Left ventricle myocardium inferior (tissue), 1 donor: ENCODE measurements around the gene HNRNPUL1. TPM values are rescaled to one million over a fixed set of nuclear protein-coding genes. Genes with fewer than 3 reads are reported as not detected.

Source experiments
- DNase-seq: peaks from one replicate; pipeline ENCODE4 v3.0.0-alpha.2; 2020
- H3K27ac ChIP-seq: fragments of 200-600 bp; replicated peaks from 2 replicates; pipeline ENCODE4 v1.8.0; 2021
- H3K27me3 ChIP-seq: fragments of 200-600 bp; 2 replicates; pipeline ENCODE4 v1.8.0; 2021; ENCODE audit warnings: low read depth
- H3K36me3 ChIP-seq: fragments of 200-600 bp; 2 replicates; pipeline ENCODE4 v1.8.0; 2021
- H3K4me1 ChIP-seq: fragments of 200-600 bp; 2 replicates; pipeline ENCODE4 v1.8.0; 2021
- H3K4me3 ChIP-seq: fragments of 200-600 bp; 2 replicates; pipeline ENCODE4 v1.8.0; 2021; ENCODE audit warnings: mild to moderate bottlenecking, moderate library complexity
- H3K9me3 ChIP-seq: fragments of 200-600 bp; replicated peaks from 2 replicates; pipeline ENCODE4 v1.8.0; 2021
- intact Hi-C: fragments of 100-400 bp; cut with micrococcal nuclease; formaldehyde crosslinking; loops from one replicate; pipeline ENCODE4 v1.11.0; 2022
- total RNA-seq: library from RNA; stranded (reverse); fragmentation: NEBNext Ultra II Directional; extraction: Animal tissue kit (Norgen Biotek cat#: 25700); gene quantifications from one replicate; pipeline ENCODE4 v1.2.1, GENCODE V29; 2021
- TF ChIP-seq, protein P1 (sequence below): fragments of 200-600 bp; IDR thresholded peaks from 2 replicates; pipeline ENCODE4 v1.8.0; 2021; ENCODE audit warnings: antibody characterized with exemption, mild to moderate bottlenecking, borderline replicate concordance
- donor health status: DM: no; HTN: yes; CAD: no; lungs with severe emphysema.

The HNRNPUL1 gene
- total RNA-seq, 1 donor from 2014 or later, result 103 TPM

DNA sequence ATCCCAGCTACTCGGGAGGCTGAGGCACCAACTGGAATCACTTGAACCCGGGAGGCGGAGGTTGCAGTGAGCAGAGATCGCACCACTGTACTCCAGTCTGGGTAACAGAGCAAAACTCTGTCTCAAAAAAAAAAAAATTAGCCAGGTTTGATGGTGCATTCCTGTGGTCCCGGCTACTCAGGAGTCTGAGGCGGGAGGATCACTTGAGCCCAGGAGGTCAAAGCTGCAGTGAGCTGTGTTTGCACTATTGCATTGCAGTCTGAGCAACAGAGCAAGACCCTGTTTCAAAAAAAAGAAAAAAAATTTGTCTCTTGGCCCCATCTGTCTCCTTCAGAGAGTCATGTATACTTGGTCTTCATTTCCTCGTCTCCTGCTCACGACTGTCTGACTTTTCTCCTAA, 47.4 kb downstream of the HNRNPUL1 start:
- Histone ChIP-seq H3K9me3 (no peaks in the 10 kb centered on the region), H3K27me3 (no peaks in the 10 kb centered on the region), H3K4me3 (peak overlapping the region; percentile 83), H3K4me1 (peaks cover 51% of the 10 kb centered on the region), H3K36me3 (peaks cover 55% of the 10 kb centered on the region), H3K27ac (no peak overlapping the region)
- TF ChIP-seq, protein P1, sequence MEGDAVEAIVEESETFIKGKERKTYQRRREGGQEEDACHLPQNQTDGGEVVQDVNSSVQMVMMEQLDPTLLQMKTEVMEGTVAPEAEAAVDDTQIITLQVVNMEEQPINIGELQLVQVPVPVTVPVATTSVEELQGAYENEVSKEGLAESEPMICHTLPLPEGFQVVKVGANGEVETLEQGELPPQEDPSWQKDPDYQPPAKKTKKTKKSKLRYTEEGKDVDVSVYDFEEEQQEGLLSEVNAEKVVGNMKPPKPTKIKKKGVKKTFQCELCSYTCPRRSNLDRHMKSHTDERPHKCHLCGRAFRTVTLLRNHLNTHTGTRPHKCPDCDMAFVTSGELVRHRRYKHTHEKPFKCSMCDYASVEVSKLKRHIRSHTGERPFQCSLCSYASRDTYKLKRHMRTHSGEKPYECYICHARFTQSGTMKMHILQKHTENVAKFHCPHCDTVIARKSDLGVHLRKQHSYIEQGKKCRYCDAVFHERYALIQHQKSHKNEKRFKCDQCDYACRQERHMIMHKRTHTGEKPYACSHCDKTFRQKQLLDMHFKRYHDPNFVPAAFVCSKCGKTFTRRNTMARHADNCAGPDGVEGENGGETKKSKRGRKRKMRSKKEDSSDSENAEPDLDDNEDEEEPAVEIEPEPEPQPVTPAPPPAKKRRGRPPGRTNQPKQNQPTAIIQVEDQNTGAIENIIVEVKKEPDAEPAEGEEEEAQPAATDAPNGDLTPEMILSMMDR, result no peak
- intact Hi-C loops, result no loop called here
- DNase-seq, result no peak

DNA sequence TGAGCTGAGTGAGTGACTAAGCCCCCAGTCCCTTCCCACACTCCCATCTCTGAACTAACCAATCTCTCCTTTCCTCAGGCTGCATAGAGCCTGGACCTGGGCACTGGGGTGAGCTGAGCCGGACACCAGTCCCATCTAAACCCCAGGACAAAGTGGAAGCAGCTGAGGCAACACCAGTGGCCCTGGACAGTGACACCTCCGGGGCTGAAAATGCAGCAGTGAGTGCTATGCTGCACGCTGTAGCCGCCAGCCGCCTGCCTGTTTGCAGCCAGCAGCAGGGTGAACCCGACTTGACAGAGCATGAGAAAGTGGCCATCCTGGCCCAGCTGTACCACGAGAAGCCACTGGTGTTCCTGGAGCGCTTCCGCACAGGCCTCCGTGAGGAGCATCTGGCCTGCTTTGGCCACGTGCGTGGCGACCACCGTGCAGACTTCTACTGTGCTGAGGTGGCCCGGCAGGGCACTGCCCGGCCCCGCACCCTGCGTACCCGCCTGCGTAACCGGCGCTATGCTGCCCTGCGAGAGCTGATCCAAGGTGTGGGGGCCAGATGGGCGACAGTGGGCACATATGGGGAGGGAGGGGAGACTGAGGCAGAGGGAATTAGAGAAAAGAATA, 52.2 kb downstream of the HNRNPUL1 start:
- intact Hi-C loops, result no loop called here
- no peak for DNase-seq
- TF ChIP-seq, protein P1, result no peak

DNA sequence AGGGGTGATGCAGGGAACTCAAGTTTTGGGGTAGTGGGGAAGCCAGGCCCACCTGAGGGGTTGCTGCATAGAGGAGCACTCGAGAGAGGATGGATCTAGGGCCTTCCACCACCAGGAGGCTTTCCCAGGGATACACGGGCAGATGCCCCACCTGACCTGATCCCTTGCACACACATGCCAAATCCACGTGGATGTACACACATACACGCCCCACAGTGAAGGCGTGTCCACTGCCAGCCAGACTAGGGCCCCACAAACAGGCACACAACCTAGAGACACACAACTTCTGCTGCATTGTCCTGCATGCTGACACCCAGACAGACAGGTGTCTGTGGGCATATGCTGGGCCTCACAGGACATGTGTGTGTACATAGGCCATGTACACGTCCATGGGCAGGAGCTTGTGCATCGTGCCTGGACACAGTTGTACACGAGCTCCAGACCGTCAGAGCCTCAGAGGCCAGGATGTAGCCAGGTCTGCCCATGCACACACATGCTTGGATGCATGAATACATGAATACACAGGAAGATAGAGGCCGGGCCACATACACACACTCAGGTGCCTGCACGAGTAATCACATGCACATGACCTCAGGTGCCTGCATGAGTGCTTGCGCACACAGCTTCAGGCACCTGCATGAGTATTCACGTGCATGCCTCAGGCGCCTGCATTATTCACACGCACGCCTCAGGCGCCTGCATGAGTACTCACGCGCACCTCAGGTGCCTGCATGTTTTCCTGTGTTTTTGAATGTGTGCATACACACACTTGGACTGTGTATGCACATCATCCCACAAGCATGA, 54.7 kb downstream of the HNRNPUL1 start:
- Histone ChIP-seq H3K9me3 (no peaks in the 10 kb centered on the region), H3K4me3 (no peak overlapping the region), H3K27me3 (no peaks in the 10 kb centered on the region), H3K36me3 (peaks cover 64% of the 10 kb centered on the region), H3K4me1 (peaks cover 33% of the 10 kb centered on the region), H3K27ac (no peak overlapping the region)
- DNase-seq, result no peak
- TF ChIP-seq, protein P1, result no peak
- intact Hi-C loops, result no loop called here

More for the DNA sequence above, 52.2 kb downstream of the HNRNPUL1 start:
- no peaks in the 10 kb centered on the region for H3K27me3 ChIP-seq
- peaks cover 17% of the 10 kb centered on the region for H3K4me1 ChIP-seq
- peaks cover 84% of the 10 kb centered on the region for H3K36me3 ChIP-seq
- H3K4me3 ChIP-seq, result no peak overlapping the region
- H3K27ac ChIP-seq, result no peak overlapping the region
- H3K9me3 ChIP-seq, result no peaks in the 10 kb centered on the region

DNA sequence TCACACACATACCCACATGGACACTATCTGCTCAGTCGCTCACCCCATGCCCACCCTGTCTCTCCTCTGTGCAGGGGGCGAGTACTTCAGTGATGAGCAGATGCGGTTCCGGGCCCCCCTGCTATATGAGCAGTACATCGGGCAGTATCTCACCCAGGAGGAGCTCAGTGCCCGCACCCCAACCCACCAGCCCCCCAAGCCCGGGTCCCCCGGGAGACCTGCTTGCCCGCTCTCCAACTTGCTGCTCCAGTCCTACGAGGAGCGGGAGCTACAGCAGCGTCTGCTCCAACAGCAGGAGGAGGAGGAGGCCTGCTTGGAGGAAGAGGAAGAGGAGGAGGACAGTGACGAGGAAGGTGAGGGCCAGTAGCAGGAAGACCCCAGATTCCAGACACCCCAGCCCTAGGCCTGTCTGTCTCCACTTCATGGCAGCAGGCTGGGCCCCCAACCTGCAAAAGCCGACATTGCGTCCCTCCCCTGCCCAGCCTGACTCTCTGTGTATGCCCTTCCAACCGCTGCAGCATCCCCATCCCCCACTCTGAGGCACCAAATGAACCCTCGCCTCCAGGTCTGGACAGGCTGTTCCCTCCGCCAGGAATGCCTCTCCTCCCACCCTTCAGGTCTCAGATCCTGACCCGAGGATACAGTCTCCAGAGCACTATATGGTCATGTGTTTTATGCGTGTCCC, 55.5 kb downstream of the HNRNPUL1 start:
- H3K4me1 ChIP-seq, result peaks cover 37% of the 10 kb centered on the region
- intact Hi-C loops, result no loop called here
- H3K27ac ChIP-seq, result no peak overlapping the region
- no peak overlapping the region for H3K4me3 ChIP-seq
- TF ChIP-seq, protein P1, result no peak
- H3K36me3 ChIP-seq, result peaks cover 58% of the 10 kb centered on the region
- no peaks in the 10 kb centered on the region for H3K9me3 ChIP-seq
- H3K27me3 ChIP-seq, result no peaks in the 10 kb centered on the region
- no peak for DNase-seq

DNA sequence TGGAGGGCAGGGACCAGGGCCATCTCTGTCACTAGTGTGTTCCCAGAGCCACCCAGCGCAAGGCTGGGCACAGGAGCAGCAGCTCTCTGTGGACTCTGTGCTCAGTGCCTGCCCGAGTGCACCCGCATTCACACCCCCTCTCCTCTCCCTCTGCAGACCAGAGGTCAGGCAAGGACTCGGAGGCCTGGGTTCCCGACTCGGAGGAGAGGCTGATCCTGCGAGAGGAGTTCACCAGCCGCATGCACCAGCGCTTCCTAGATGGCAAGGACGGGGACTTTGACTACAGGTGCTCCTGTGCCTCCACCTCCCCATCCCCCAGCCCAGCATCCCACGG, 56.0 kb downstream of the HNRNPUL1 start:
- peaks cover 42% of the 10 kb centered on the region for H3K4me1 ChIP-seq
- no peak overlapping the region for H3K27ac ChIP-seq
- DNase-seq, result no peak

More for the DNA sequence above, 56.0 kb downstream of the HNRNPUL1 start:
- Histone ChIP-seq H3K36me3 (peaks cover 58% of the 10 kb centered on the region), H3K9me3 (no peaks in the 10 kb centered on the region), H3K4me3 (no peak overlapping the region), H3K27me3 (no peaks in the 10 kb centered on the region)
- TF ChIP-seq, protein P1, result no peak
- intact Hi-C loops, result no loop called here
